HFFc6 (cell line): ENCODE measurements around the gene SCN4A. TPM values are rescaled to one million over a fixed set of nuclear protein-coding genes. Genes with fewer than 3 reads are reported as not detected.
"Not testable (repeated sequence)": the region's sequence is repeated elsewhere in the genome, so short reads cannot be mapped to it uniquely, and the experiment has no call there.

Source experiments
- DNase-seq: peaks from one replicate; pipeline ENCODE4 v3.0.0-alpha.2; 2018
- H3K27ac Mint-ChIP-seq: 2 replicates; pipeline ENCODE4 v1.8.0; 2020; ENCODE audit warnings: mild to moderate bottlenecking, mixed read lengths
- H3K27me3 Mint-ChIP-seq: 2 replicates; pipeline ENCODE4 v1.8.0; 2021; ENCODE audit warnings: mild to moderate bottlenecking, moderate library complexity, mixed read lengths; ENCODE audit not compliant: insufficient read depth
- H3K36me3 Mint-ChIP-seq: 2 replicates; pipeline ENCODE4 v1.8.0; 2021; ENCODE audit warnings: low read depth, mixed read lengths
- H3K4me1 Mint-ChIP-seq: 2 replicates; pipeline ENCODE4 v1.8.0; 2020; ENCODE audit warnings: low read depth, mixed read lengths
- H3K4me3 Mint-ChIP-seq: 2 replicates; pipeline ENCODE4 v1.8.0; 2020; ENCODE audit warnings: mild to moderate bottlenecking, moderate library complexity, mixed read lengths
- H3K9me3 Mint-ChIP-seq: 2 replicates; pipeline ENCODE4 v1.8.0; 2020; ENCODE audit warnings: mild to moderate bottlenecking, mixed read lengths
- CTCF ChIP-seq: fragments of 200-600 bp; sonication (generic); IDR thresholded peaks from 2 replicates; pipeline ENCODE4 v1.5.0; 2021; ENCODE audit warnings: antibody characterized with exemption, mild to moderate bottlenecking
- total RNA-seq, 6 experiments: library from RNA; stranded (reverse); fragmentation: NEBNext Ultra II Directional; extraction: Animal tissue kit (Norgen Biotek cat#: 25700); gene quantifications; 2 replicates in 1 of 6; 3 replicates in 5 of 6; pipeline ENCODE4 v1.2.3, GENCODE V29; 2021

Gene SCN4A
- total RNA-seq, 6 experiments from 2014 or later, result not detected

GRCh38 chr17:63983320-63983719 lies 10.6 kb upstream of the SCN4A start:
- Mint-ChIP-seq H3K27me3 (peaks cover 2% of the 10 kb centered on the region), H3K36me3 (peaks cover 12% of the 10 kb centered on the region), H3K27ac (no peak overlapping the region), H3K4me1 (peaks cover 31% of the 10 kb centered on the region), H3K9me3 (peaks cover 13% of the 10 kb centered on the region), H3K4me3 (no peak overlapping the region)
- no peak for DNase-seq
- no peak for TF ChIP-seq CTCF

GRCh38 chr17:63982641-63983040 lies 9.9 kb upstream of the SCN4A start:
- not testable (repeated sequence) for H3K27ac Mint-ChIP-seq, DNase-seq, H3K27me3 Mint-ChIP-seq, H3K4me3 Mint-ChIP-seq
- H3K4me1 Mint-ChIP-seq, result peaks cover 31% of the 10 kb centered on the region
- H3K36me3 Mint-ChIP-seq, result peaks cover 12% of the 10 kb centered on the region
- H3K9me3 Mint-ChIP-seq, result peaks cover 13% of the 10 kb centered on the region

GRCh38 chr17:63978272-63979200 lies 5.8 kb upstream of the SCN4A start:
- no peak overlapping the region for H3K27ac Mint-ChIP-seq
- H3K9me3 Mint-ChIP-seq, result peaks cover 13% of the 10 kb centered on the region
- H3K36me3 Mint-ChIP-seq, result peaks cover 12% of the 10 kb centered on the region
- peaks cover 36% of the 10 kb centered on the region for H3K4me1 Mint-ChIP-seq
- DNase-seq, result no peak
- no peaks in the 10 kb centered on the region; the same call in 1 of the 2 replicates for H3K27me3 Mint-ChIP-seq
- H3K4me3 Mint-ChIP-seq, result no peak overlapping the region
- no peak for TF ChIP-seq CTCF

GRCh38 chr17:63976702-63977101 lies 4.0 kb upstream of the SCN4A start:
- no peak for TF ChIP-seq CTCF
- Mint-ChIP-seq H3K27me3 (no peaks in the 10 kb centered on the region; the same call in 1 of the 2 replicates), H3K4me3 (no peak overlapping the region), H3K27ac (no peak overlapping the region), H3K4me1 (peaks cover 41% of the 10 kb centered on the region), H3K9me3 (peaks cover 2% of the 10 kb centered on the region), H3K36me3 (peaks cover 2% of the 10 kb centered on the region)
- DNase-seq, result no peak

- TF ChIP-seq CTCF, result no peak
- Mint-ChIP-seq H3K36me3 (no peaks in the 10 kb centered on the region), H3K27ac (no peak overlapping the region; the same call in 1 of the 2 replicates), H3K9me3 (no peaks in the 10 kb centered on the region), H3K27me3 (peaks cover 3% of the 10 kb centered on the region), H3K4me1 (peaks cover 38% of the 10 kb centered on the region), H3K4me3 (no peak overlapping the region)
- no peak for DNase-seq
Observed at GRCh38 chr17:63975541-63976092, 2.9 kb upstream of the SCN4A start.
